ENCODE measurements around the gene TMEM54.
"Not testable (repeated sequence)": the region's sequence is repeated elsewhere in the genome, so short reads cannot be mapped to it uniquely, and the experiment has no call there.

The TMEM54 gene

DNA sequence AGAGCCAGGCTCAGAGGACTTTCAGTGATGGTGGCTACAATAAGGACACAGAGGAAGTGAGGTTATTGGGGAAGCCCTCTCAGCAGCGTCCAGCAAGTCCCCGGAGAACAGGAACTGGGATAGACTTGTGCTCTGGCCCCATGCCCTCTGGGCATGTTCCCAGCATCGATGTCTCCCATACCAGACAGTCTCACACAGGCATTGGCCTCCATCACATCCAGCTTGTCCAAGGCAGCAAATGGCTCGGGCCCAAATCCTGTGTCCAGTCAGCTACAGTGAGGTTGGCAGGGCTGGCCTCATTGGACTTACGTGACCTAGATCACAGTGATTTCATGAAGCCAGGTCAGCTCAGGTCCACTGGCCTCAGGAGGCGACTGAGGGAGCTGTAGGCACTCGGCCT is 19.6 kb upstream of the TMEM54 start:
- no peaks in the 10 kb centered on the region for H3K9me3 ChIP-seq (ENCODE audit: control insufficient read depth in 5 of 5, low read length in 5 of 5)
- no peak overlapping the region for H3K9ac ChIP-seq (ENCODE audit: low read length in 5 of 5)
- peaks cover 3 to 31% (median 27%) of the 10 kb centered on the region in 5 donors for H3K4me1 ChIP-seq (ENCODE audit: control insufficient read depth in 5 of 5, insufficient read depth in 5 of 5, low read length in 5 of 5)
- H3K27me3 ChIP-seq (ENCODE audit: control insufficient read depth in 5 of 5, insufficient read depth in 4 of 5, low read length in 5 of 5) = peaks cover 0 to 17% (median under 1%) of the 10 kb centered on the region in 5 donors
- no peak overlapping the region for H3K4me3 ChIP-seq (ENCODE audit: low read depth in 1 of 5, low read length in 5 of 5)
- H3K36me3 ChIP-seq (ENCODE audit: control insufficient read depth in 5 of 5, insufficient read depth in 5 of 5, low read length in 5 of 5) = no peaks in the 10 kb centered on the region
- H3K27ac ChIP-seq (ENCODE audit: low read depth, low read length) = no peak overlapping the region

- Histone ChIP-seq H3K9ac (ENCODE audit: low read length in 5 of 5) (no peak overlapping the region), H3K27me3 (ENCODE audit: control insufficient read depth in 5 of 5, insufficient read depth in 4 of 5, low read length in 5 of 5) (peaks cover 0 to 15% (median 0%) of the 10 kb centered on the region in 5 donors), H3K36me3 (ENCODE audit: control insufficient read depth in 5 of 5, insufficient read depth in 5 of 5, low read length in 5 of 5) (no peaks in the 10 kb centered on the region), H3K9me3 (ENCODE audit: control insufficient read depth in 5 of 5, low read length in 5 of 5) (no peaks in the 10 kb centered on the region), H3K4me1 (ENCODE audit: control insufficient read depth in 5 of 5, insufficient read depth in 5 of 5, low read length in 5 of 5) (peaks cover 3 to 23% (median 19%) of the 10 kb centered on the region in 5 donors), H3K27ac (ENCODE audit: low read depth, low read length) (no peak overlapping the region), H3K4me3 (ENCODE audit: low read depth in 1 of 5, low read length in 5 of 5) (no peak overlapping the region)
These were observed 18.9 kb upstream of the TMEM54 start for GRCh38 chr1:32919811-32920733.

- H3K36me3 ChIP-seq (ENCODE audit: control insufficient read depth in 5 of 5, insufficient read depth in 5 of 5, low read length in 5 of 5) = no peaks in the 10 kb centered on the region
- no peak overlapping the region for H3K9ac ChIP-seq (ENCODE audit: low read length in 5 of 5)
- peaks cover 0 to 4% (median 0%) of the 10 kb centered on the region in 5 donors for H3K9me3 ChIP-seq (ENCODE audit: control insufficient read depth in 5 of 5, low read length in 5 of 5)
- no peak overlapping the region for H3K27ac ChIP-seq (ENCODE audit: low read depth, low read length)
- peaks cover 0 to 10% (median 0%) of the 10 kb centered on the region in 5 donors for H3K27me3 ChIP-seq (ENCODE audit: control insufficient read depth in 5 of 5, insufficient read depth in 4 of 5, low read length in 5 of 5)
- no peak overlapping the region for H3K4me3 ChIP-seq (ENCODE audit: low read depth in 1 of 5, low read length in 5 of 5)
- peaks cover 3 to 15% (median 9%) of the 10 kb centered on the region in 5 donors for H3K4me1 ChIP-seq (ENCODE audit: control insufficient read depth in 5 of 5, insufficient read depth in 5 of 5, low read length in 5 of 5)
These were observed 17.0 kb upstream of the TMEM54 start for GRCh38 chr1:32918179-32918578.

DNA sequence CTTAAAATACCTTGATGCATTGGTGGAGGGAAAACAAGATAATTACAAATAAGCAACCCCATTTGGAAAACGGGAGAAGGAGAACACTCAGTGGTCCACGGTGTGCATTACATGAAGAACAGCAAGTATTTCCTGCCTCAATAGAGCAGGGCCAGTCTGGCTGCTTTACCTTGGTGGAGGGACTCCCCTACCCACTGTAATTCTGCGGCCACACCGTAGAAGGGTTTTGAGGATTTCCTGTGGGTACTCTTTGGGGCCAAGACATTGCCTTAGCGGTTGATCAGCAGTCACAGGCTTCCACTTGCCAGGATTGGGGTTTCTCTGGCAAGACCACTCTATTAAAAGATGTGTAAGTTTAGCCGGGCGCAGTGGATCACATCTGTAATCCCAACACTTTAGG is 16.3 kb upstream of the TMEM54 start:
- no peaks in the 10 kb centered on the region for H3K36me3 ChIP-seq (ENCODE audit: control insufficient read depth in 5 of 5, insufficient read depth in 5 of 5, low read length in 5 of 5)

DNA sequence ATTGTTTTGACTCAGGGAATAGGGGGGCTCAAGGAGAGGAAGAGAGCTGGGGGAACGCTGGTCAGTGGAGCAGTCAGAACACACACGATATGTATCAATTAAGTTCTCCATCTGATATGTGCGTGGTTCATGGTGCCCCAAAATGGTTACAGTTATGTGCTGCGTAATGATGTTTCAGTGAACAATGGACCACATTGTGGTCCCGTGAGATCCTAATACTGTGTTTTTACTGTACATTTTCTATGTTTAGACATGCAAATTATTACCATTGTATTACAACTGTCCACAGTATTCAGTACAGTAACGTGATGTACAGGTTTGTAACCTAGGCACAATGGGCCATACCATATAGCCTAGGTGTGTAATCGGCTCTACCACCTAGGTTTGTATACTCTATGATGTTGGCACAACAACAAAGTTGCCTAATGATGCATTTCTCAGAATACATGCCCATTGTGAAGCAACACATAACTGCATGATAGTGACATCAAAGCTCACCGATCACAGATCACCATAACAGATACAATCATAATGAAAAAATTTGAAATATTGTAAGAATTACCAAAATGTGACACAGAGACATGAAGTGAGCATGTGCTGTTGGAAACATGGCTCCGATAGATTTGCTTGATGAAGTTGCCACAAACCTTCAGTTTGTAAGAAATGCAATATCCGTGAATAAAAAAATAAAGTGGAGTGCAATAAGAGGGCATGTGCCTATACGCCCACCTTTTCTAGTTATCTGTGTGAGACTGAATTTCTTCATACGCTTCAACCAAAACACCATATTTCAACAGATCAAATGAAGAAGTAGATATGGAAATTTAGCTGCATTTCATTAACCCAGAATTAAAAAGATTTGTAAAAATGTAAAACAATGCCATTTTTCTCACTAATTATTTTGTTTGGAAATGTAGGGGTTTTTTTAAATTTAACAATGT is 14.8 kb upstream of the TMEM54 start:
- no peak overlapping the region for H3K27ac ChIP-seq (ENCODE audit: low read depth, low read length)
- H3K36me3 ChIP-seq (ENCODE audit: control insufficient read depth in 5 of 5, insufficient read depth in 5 of 5, low read length in 5 of 5) = no peaks in the 10 kb centered on the region
- no peak overlapping the region for H3K9ac ChIP-seq (ENCODE audit: low read length in 5 of 5)
- H3K27me3 ChIP-seq (ENCODE audit: control insufficient read depth in 5 of 5, insufficient read depth in 4 of 5, low read length in 5 of 5) = peaks cover 0 to 6% (median 0%) of the 10 kb centered on the region in 5 donors
- H3K4me1 ChIP-seq (ENCODE audit: control insufficient read depth in 5 of 5, insufficient read depth in 5 of 5, low read length in 5 of 5) = peaks cover 3 to 11% (median 6%) of the 10 kb centered on the region in 5 donors
- H3K4me3 ChIP-seq (ENCODE audit: low read depth in 1 of 5, low read length in 5 of 5) = no peak overlapping the region
- H3K9me3 ChIP-seq (ENCODE audit: control insufficient read depth in 5 of 5, low read length in 5 of 5) = peaks cover 0 to 4% (median 0%) of the 10 kb centered on the region in 5 donors

More for the DNA sequence above, 16.3 kb upstream of the TMEM54 start:
- Histone ChIP-seq H3K9ac (ENCODE audit: low read length in 5 of 5) (no peak overlapping the region), H3K27me3 (ENCODE audit: control insufficient read depth in 5 of 5, insufficient read depth in 4 of 5, low read length in 5 of 5) (peaks cover 0 to 6% (median 0%) of the 10 kb centered on the region in 5 donors), H3K4me3 (ENCODE audit: low read depth in 1 of 5, low read length in 5 of 5) (no peak overlapping the region), H3K9me3 (ENCODE audit: control insufficient read depth in 5 of 5, low read length in 5 of 5) (peaks cover 0 to 4% (median 0%) of the 10 kb centered on the region in 5 donors), H3K27ac (ENCODE audit: low read depth, low read length) (no peak overlapping the region), H3K4me1 (ENCODE audit: control insufficient read depth in 5 of 5, insufficient read depth in 5 of 5, low read length in 5 of 5) (peaks cover 3 to 15% (median 9%) of the 10 kb centered on the region in 5 donors)

GRCh38 chr1:32910319-32910718 is 9.1 kb upstream of the TMEM54 start:
- no peak overlapping the region for H3K4me3 ChIP-seq (ENCODE audit: low read depth in 1 of 5, low read length in 5 of 5)
- no peaks in the 10 kb centered on the region for H3K4me1 ChIP-seq (ENCODE audit: control insufficient read depth in 5 of 5, insufficient read depth in 5 of 5, low read length in 5 of 5)
- H3K9ac ChIP-seq (ENCODE audit: low read length in 5 of 5) = no peak overlapping the region
- H3K27me3 ChIP-seq (ENCODE audit: control insufficient read depth in 5 of 5, insufficient read depth in 4 of 5, low read length in 5 of 5) = peaks cover 0 to 7% (median 0%) of the 10 kb centered on the region in 5 donors
- no peak overlapping the region for H3K27ac ChIP-seq (ENCODE audit: low read depth, low read length)
- H3K36me3 ChIP-seq (ENCODE audit: control insufficient read depth in 5 of 5, insufficient read depth in 5 of 5, low read length in 5 of 5) = no peaks in the 10 kb centered on the region
- H3K9me3 ChIP-seq (ENCODE audit: control insufficient read depth in 5 of 5, low read length in 5 of 5) = peaks cover 0 to 4% (median 0%) of the 10 kb centered on the region in 5 donors

DNA sequence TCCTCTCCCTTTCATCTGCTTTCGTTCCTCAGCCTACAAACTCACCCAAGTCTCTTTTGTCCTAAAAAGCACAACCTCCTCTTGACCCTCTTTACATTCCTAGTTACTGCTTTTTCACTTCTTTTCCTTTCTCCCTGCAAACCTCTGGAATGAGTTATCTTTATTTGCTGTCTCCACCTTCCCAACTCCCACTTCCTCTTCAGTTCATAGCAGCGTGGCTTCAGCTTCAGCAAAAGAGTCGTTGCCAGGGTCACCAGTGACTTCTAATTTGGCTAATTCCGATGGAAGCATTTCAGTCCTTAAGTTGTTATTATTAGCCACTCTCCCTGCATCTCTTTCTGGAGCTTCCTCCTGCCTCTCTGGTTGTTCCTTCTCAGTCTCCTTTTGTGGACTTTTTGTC is 6.2 kb upstream of the TMEM54 start:
- no peaks in the 10 kb centered on the region for H3K9me3 ChIP-seq (ENCODE audit: control insufficient read depth in 5 of 5, low read length in 5 of 5)
- no peak overlapping the region for H3K4me3 ChIP-seq (ENCODE audit: low read depth in 1 of 5, low read length in 5 of 5)
- peaks cover 0 to under 1% (median 0%) of the 10 kb centered on the region in 5 donors for H3K4me1 ChIP-seq (ENCODE audit: control insufficient read depth in 5 of 5, insufficient read depth in 5 of 5, low read length in 5 of 5)
- no peak overlapping the region for H3K9ac ChIP-seq (ENCODE audit: low read length in 5 of 5)
- peaks cover 0 to 7% (median 0%) of the 10 kb centered on the region in 5 donors for H3K27me3 ChIP-seq (ENCODE audit: control insufficient read depth in 5 of 5, insufficient read depth in 4 of 5, low read length in 5 of 5)
- H3K27ac ChIP-seq (ENCODE audit: low read depth, low read length) = no peak overlapping the region
- no peaks in the 10 kb centered on the region for H3K36me3 ChIP-seq (ENCODE audit: control insufficient read depth in 5 of 5, insufficient read depth in 5 of 5, low read length in 5 of 5)

DNA sequence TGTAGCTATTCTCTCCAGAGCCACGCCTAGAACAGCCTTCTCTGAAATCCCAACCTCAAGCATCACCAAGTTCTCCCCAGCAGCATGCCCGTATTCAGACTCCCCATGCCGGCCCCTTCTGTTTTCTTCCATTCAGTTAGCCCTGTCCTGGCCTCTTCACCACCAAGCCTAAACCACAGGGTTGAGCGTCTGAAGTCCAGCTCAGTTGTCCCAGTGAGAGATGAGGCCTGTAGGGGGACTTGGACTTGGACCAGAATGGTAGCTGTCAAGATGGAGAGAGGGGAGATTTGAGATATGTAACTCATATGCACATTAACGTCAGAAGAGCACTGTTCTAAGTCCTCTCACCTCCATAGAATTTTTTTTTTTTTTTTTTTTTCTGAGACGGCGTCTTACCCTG is 5.5 kb upstream of the TMEM54 start:
- H3K9me3 ChIP-seq (ENCODE audit: control insufficient read depth in 5 of 5, low read length in 5 of 5) = no peaks in the 10 kb centered on the region
- peaks cover 0 to 6% (median 1%) of the 10 kb centered on the region in 5 donors for H3K4me1 ChIP-seq (ENCODE audit: control insufficient read depth in 5 of 5, insufficient read depth in 5 of 5, low read length in 5 of 5)
- H3K27me3 ChIP-seq (ENCODE audit: control insufficient read depth in 5 of 5, insufficient read depth in 4 of 5, low read length in 5 of 5) = peaks cover 0 to 7% (median 1%) of the 10 kb centered on the region in 5 donors
- H3K4me3 ChIP-seq (ENCODE audit: low read depth in 1 of 5, low read length in 5 of 5) = no peak overlapping the region
- H3K9ac ChIP-seq (ENCODE audit: low read length in 5 of 5) = no peak overlapping the region
- H3K27ac ChIP-seq (ENCODE audit: low read depth, low read length) = no peak overlapping the region
- no peaks in the 10 kb centered on the region for H3K36me3 ChIP-seq (ENCODE audit: control insufficient read depth in 5 of 5, insufficient read depth in 5 of 5, low read length in 5 of 5)

GRCh38 chr1:32905588-32905987 is 4.4 kb upstream of the TMEM54 start:
- not testable (repeated sequence) for H3K9me3 ChIP-seq (ENCODE audit: control insufficient read depth in 5 of 5, low read length in 5 of 5); H3K4me3 ChIP-seq (ENCODE audit: low read depth in 1 of 5, low read length in 5 of 5); H3K27me3 ChIP-seq (ENCODE audit: control insufficient read depth in 5 of 5, insufficient read depth in 4 of 5, low read length in 5 of 5); H3K36me3 ChIP-seq (ENCODE audit: control insufficient read depth in 5 of 5, insufficient read depth in 5 of 5, low read length in 5 of 5); H3K27ac ChIP-seq (ENCODE audit: low read depth, low read length); H3K9ac ChIP-seq (ENCODE audit: low read length in 5 of 5)
- peaks cover 0 to 14% (median 8%) of the 10 kb centered on the region in 5 donors for H3K4me1 ChIP-seq (ENCODE audit: control insufficient read depth in 5 of 5, insufficient read depth in 5 of 5, low read length in 5 of 5)

All from subcutaneous abdominal adipose tissue (tissue), 5 donors.